SH-SY5Y (cell line): ENCODE data around the gene NEK1.

ENCODE experiments used
- GATA2 ChIP-seq: IDR thresholded peaks from 2 replicates; pipeline ENCODE4 v1.6.1; 2011; ENCODE audit warnings: mild to moderate bottlenecking, low read depth, low read length
- GATA3 ChIP-seq: IDR thresholded peaks from 2 replicates; pipeline ENCODE4 v1.6.1; 2011; ENCODE audit warnings: low read depth, mild to moderate bottlenecking, low read length, moderate library complexity

NEK1 gene

GRCh38 chr4:169385376-169385775, 227.0 kb downstream of the NEK1 start:
- TF ChIP-seq GATA3 = no peak
- no peak for TF ChIP-seq GATA2

- TF ChIP-seq GATA2 (no peak), GATA3 (no peak)
Measured at GRCh38 chr4:169384779-169385178, 227.6 kb downstream of the NEK1 start.

GRCh38 chr4:169383724-169384123, 228.7 kb downstream of the NEK1 start:
- no peak for TF ChIP-seq GATA3
- TF ChIP-seq GATA2 = no peak

GRCh38 chr4:169379688-169380087, 232.7 kb downstream of the NEK1 start:
- no peak for TF ChIP-seq GATA2
- no peak for TF ChIP-seq GATA3

GRCh38 chr4:169377367-169377766, 235.0 kb downstream of the NEK1 start:
- TF ChIP-seq GATA3 = no peak
- no peak for TF ChIP-seq GATA2

- TF ChIP-seq GATA2 (no peak), GATA3 (no peak)
Measured at GRCh38 chr4:169376421-169376820, 236.0 kb downstream of the NEK1 start.

- no peak for TF ChIP-seq GATA3
- no peak for TF ChIP-seq GATA2
Measured at GRCh38 chr4:169372791-169373190, 239.6 kb downstream of the NEK1 start.

- TF ChIP-seq GATA2 (no peak), GATA3 (no peak)
Measured at GRCh38 chr4:169369634-169370033, 242.7 kb downstream of the NEK1 start.

- TF ChIP-seq GATA3 = no peak
- no peak for TF ChIP-seq GATA2
Measured at GRCh38 chr4:169367826-169368225, 244.6 kb downstream of the NEK1 start.

GRCh38 chr4:169366821-169367220, 245.6 kb downstream of the NEK1 start:
- TF ChIP-seq GATA3 = no peak

- TF ChIP-seq GATA2 (no peak), GATA3 (no peak)
Measured at GRCh38 chr4:169362607-169363006, 249.8 kb downstream of the NEK1 start.

GRCh38 chr4:169361756-169362155, 250.6 kb downstream of the NEK1 start:
- TF ChIP-seq GATA3 (no peak), GATA2 (no peak)

GRCh38 chr4:169359961-169360360, 252.4 kb downstream of the NEK1 start:
- TF ChIP-seq GATA2 = no peak
- TF ChIP-seq GATA3 = no peak

- no peak for TF ChIP-seq GATA2
- TF ChIP-seq GATA3 = no peak
Measured at GRCh38 chr4:169352360-169352759, 260.0 kb downstream of the NEK1 start.

GRCh38 chr4:169351872-169352271, 260.5 kb downstream of the NEK1 start:
- TF ChIP-seq GATA3 (no peak), GATA2 (no peak)

- TF ChIP-seq GATA2 (no peak), GATA3 (no peak)
Measured at GRCh38 chr4:169348541-169348940, 263.8 kb downstream of the NEK1 start.

GRCh38 chr4:169346840-169347239, 265.5 kb downstream of the NEK1 start:
- TF ChIP-seq GATA3 (no peak), GATA2 (no peak)

GRCh38 chr4:169345316-169345721, 267.1 kb downstream of the NEK1 start:
- no peak for TF ChIP-seq GATA3
